ENCODE data around the gene HES6.

- TF ChIP-seq EZH2phosphoT487 (IDR thresholded peaks at IDR 0.05; ENCODE audit: borderline replicate concordance), result no peak
- no peak for TF ChIP-seq CTCF (conservative IDR thresholded peaks at IDR 0.05; ENCODE audit: low read length)
These were observed 46.3 kb upstream of the HES6 start for GRCh38 chr2:238286095-238286494.

All from Loucy (cell line).